ENCODE data around the gene CNGB1. TPM values are rescaled to one million over a fixed set of nuclear protein-coding genes. Genes with fewer than 3 reads are reported as not detected.
A peak's percentile ranks its signal among the peaks of the same experiment; 100 is the strongest.

The CNGB1 gene
- total RNA-seq, 1 experiment from 2014 or later, result not detected

- Histone ChIP-seq H3K4me1 (ENCODE audit: control insufficient read depth in 1 of 2, insufficient read depth in 2 of 2, low read length in 2 of 2) (no peaks in the 10 kb centered on the region), H3K4me3 (replicated peaks in 1 of 2; ENCODE audit: low read depth in 1 of 2, low read length in 2 of 2) (no peak overlapping the region), H2AFZ (ENCODE audit: low read depth, low read length, poor library complexity, severe bottlenecking) (no peak overlapping the region), H3K9me3 (ENCODE audit: control insufficient read depth in 1 of 2, insufficient read depth in 1 of 2, low read depth in 1 of 2, low read length in 2 of 2) (no peaks in the 10 kb centered on the region), H3K4me2 (ENCODE audit: low read length) (no peak overlapping the region), H3K9me2 (ENCODE audit: insufficient read depth) (no peaks in the 10 kb centered on the region), H4K20me1 (ENCODE audit: insufficient read depth) (no peaks in the 10 kb centered on the region), H3K79me2 (ENCODE audit: insufficient read depth, low read length) (no peaks in the 10 kb centered on the region), H3K36me3 (ENCODE audit: control insufficient read depth in 1 of 2, insufficient read depth in 2 of 2, low read length in 2 of 2) (no peaks in the 10 kb centered on the region), H3K27ac (ENCODE audit: low read depth, low read length) (no peak overlapping the region), H3K9ac (ENCODE audit: low read length) (no peak overlapping the region), H3K27me3 (ENCODE audit: insufficient read depth, low read length) (no peaks in the 10 kb centered on the region)
- POLR2A ChIA-PET, result no interaction called here
- RAD21 ChIA-PET (ENCODE audit: low non-redundant PET in 1 of 2, low total read pairs in 2 of 2, uncharacterized antibody in 2 of 2, unreplicated experiment in 2 of 2), result no interaction called here
- intact Hi-C loops (cut with micrococcal nuclease), result no loop called here
- DNase-seq (ENCODE audit: low read depth, low spot score) (no peak), ATAC-seq (peak; percentile 67)
- CTCF ChIA-PET, result no interaction called here
- BruUV-seq (replicated peaks), result no TSS peak
- no peak for TF ChIP-seq ZFX (IDR thresholded peaks at IDR 0.05)
- no peak for TF ChIP-seq MAX (IDR thresholded peaks at IDR 0.05)
- TF ChIP-seq ZNF274 (IDR thresholded peaks at IDR 0.05; ENCODE audit: low read depth, low read length), result no peak
- TF ChIP-seq FOSL1 (IDR thresholded peaks at IDR 0.05; ENCODE audit: low read depth), result no peak
- no peak for TF ChIP-seq POLR2AphosphoS5 (IDR thresholded peaks at IDR 0.05; ENCODE audit: low read depth, low read length)
- TF ChIP-seq REST (IDR thresholded peaks at IDR 0.05; ENCODE audit: low read depth), result no peak
- no peak for TF ChIP-seq EZH2 (IDR thresholded peaks at IDR 0.05)
- TF ChIP-seq, protein P1, sequence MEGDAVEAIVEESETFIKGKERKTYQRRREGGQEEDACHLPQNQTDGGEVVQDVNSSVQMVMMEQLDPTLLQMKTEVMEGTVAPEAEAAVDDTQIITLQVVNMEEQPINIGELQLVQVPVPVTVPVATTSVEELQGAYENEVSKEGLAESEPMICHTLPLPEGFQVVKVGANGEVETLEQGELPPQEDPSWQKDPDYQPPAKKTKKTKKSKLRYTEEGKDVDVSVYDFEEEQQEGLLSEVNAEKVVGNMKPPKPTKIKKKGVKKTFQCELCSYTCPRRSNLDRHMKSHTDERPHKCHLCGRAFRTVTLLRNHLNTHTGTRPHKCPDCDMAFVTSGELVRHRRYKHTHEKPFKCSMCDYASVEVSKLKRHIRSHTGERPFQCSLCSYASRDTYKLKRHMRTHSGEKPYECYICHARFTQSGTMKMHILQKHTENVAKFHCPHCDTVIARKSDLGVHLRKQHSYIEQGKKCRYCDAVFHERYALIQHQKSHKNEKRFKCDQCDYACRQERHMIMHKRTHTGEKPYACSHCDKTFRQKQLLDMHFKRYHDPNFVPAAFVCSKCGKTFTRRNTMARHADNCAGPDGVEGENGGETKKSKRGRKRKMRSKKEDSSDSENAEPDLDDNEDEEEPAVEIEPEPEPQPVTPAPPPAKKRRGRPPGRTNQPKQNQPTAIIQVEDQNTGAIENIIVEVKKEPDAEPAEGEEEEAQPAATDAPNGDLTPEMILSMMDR (IDR thresholded peaks at IDR 0.05 in 2 of 3, conservative IDR thresholded peaks at IDR 0.05 in 1 of 3; ENCODE audit: borderline replicate concordance in 1 of 3, insufficient read depth in 1 of 3, low read depth in 2 of 3, low read length in 2 of 3), result no peak
- no peak for TF ChIP-seq YY1 (IDR thresholded peaks at IDR 0.05; ENCODE audit: extremely low read depth, insufficient replicate concordance, low read depth, low read length)
- TF ChIP-seq EGR1 (IDR thresholded peaks at IDR 0.05; ENCODE audit: low read depth), result no peak
- TF ChIP-seq SRF (IDR thresholded peaks at IDR 0.05; ENCODE audit: low read depth), result no peak
- no peak for TF ChIP-seq SIN3A (IDR thresholded peaks at IDR 0.05; ENCODE audit: low read depth)
- no peak for TF ChIP-seq ELF1 (IDR thresholded peaks at IDR 0.05; ENCODE audit: borderline replicate concordance, low read depth)
- no peak for TF ChIP-seq CBX3 (IDR thresholded peaks at IDR 0.05; ENCODE audit: low read depth)
- TF ChIP-seq CEBPB (IDR thresholded peaks at IDR 0.05; ENCODE audit: low read depth), result no peak
- TF ChIP-seq POLR2A (IDR thresholded peaks at IDR 0.05; ENCODE audit: borderline replicate concordance, extremely low read depth, insufficient read depth, insufficient read length), result no peak
- TF ChIP-seq TCF7L2 (IDR thresholded peaks at IDR 0.05; ENCODE audit: borderline replicate concordance, extremely low read depth, insufficient read depth, insufficient read length), result no peak
- no peak for TF ChIP-seq ZBTB33 (IDR thresholded peaks at IDR 0.05; ENCODE audit: extremely low read depth, insufficient replicate concordance, low read length)
- TF ChIP-seq EZH2phosphoT487 (IDR thresholded peaks at IDR 0.05; ENCODE audit: borderline replicate concordance), result no peak
Measured at GRCh38 chr16:57984443-57985203, 13.7 kb upstream of the CNGB1 start.

All from HCT116 (cell line).